Measurements from ENCODE around the gene AICDA.
A peak's percentile ranks its signal among the peaks of the same experiment; 100 is the strongest.
"Not testable (repeated sequence)": the region's sequence is repeated elsewhere in the genome, so short reads cannot be mapped to it uniquely, and the experiment has no call there.

AICDA gene

DNA sequence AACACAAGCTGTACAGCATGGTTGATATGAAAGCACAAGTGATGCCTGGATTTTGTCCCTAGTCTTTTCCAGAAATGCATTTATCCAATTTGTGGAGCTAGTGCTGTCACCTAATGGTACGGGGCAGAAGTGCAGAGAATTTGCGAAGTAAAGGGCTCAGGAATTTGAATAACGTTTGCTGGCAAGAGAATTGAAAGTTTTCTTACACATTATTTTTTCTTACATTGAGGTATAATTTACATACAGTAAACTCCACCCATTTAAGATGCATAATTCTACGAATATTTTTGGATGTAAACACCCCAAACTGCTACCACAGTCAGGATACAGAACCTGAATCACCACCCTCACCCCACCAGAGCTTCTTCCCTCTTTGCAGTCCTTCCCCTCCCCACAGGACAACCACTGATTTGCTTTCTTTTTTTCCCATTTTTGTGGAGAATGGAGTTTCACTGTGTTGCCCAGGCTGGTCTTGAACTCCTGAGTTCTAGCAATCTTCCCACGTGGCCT, 3.5 kb downstream of the AICDA start:
- peak; percentile 36 for DNase-seq

DNA sequence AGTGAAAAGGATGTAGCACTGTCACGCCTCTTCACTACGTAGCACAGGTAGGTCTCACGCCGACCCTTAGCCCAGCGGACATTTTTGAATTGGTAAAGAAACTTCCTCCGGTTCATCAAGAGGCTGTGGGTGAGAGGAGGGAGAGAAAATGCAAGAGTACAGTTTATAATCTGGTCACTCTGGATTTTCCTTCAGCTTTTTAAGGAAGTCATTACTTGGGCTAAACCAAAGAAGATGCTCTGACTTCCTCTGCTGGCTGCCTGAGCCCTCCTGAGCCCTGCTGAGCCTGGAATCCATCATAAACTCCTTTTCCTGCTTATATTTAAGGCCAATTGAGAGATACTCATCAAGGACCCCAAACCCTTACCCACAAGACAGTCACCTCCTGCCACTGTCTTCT, 5.8 kb downstream of the AICDA start:
- no peak for DNase-seq

GRCh38 chr12:8605057-8605456, 7.6 kb downstream of the AICDA start:
- DNase-seq, result no peak

DNA sequence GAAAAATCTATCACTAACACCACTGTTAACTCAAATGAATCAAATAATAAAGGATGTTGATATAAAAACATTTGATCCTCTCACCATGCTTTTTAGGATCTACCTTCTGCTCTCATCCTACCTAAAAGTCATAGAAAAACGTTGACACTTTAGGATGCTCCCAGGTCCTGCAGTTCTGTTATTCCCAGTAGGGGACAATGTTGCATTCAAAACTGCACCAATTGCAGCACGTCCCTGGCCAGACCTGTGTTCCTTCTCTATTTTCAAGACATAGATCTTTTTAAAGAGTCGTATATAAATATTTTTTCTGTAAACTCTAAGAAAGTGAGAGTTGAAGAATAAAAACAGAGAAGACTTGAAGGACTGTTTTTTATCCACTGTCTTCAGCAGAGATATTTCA, 8.8 kb downstream of the AICDA start:
- no peak for DNase-seq

- DNase-seq, result no peak
Observed at GRCh38 chr12:8603286-8603685, 9.4 kb downstream of the AICDA start.

DNA sequence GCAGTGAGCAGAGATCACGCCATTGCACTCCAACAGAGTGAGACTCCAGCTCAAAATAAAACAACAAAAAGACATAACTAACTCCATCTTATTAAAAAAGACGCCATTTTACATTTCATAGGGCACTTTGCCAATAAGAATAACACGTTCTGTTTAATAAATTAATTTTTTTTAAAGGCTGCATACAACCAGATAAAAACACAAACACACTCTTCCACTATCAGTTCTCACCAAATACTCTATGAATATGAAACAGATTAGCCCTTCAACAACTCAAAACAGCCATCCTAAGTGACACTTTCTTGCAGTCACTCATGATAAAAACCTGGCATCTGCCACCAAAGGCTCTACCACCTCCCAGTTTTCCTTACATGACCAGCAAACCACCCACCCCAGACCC, 16.1 kb downstream of the AICDA start:
- DNase-seq, result no peak

DNA sequence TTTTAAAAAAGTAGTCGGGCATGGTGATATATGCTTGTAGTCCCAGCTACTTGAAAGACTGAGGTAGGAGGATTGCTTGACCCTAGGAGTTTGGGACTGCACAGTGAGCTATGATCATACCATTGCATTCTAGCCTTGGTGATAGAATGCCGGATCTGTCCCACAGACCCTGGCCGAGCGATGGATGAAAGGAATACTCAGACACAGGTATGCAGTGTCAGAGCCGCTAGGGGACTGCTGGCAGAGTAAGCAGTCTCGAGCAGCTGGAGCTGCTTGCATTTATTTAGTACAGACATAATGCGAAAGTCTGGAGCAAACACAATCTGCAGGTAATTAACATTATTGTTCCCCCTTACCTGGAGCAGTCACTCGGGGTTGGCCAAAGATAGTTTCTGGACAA, 18.6 kb downstream of the AICDA start:
- no peak for DNase-seq

GRCh38 chr12:8593246-8593645, 19.4 kb downstream of the AICDA start:
- no peak for DNase-seq

DNA sequence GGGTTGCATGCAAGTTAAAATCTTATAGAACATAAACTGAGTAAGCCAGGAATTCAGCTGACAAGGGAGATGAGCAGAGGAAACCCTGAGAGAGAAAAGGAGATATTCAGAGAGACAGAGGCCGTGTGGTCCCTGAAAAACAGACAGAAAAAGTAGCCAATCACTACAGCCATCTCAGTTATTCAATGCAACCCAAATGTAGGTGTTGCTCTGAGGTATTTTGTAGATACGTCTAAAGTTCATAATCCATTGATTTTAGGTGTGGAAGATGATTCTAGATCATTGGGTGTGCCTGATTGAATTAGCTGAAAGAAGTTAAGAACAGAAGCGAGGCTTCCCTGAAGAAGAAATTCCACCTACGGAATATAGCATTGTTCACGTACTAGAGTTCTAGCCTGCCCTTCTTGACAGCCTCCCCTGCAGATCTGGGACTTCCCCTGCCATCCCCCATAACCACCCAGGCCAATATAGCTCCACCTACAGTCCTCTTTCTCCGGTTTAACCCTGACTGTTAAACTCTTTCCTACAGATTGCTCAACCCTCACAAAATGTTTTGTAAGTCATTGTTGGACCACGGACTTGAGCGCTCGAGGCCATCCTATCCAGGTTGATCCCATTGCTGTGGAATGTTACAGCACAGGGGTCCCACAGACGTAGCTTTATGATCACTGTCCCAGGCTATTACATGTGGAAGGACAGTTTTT, 21.7 kb downstream of the AICDA start:
- DNase-seq, result no peak

- DNase-seq, result no peak
Observed at GRCh38 chr12:8589679-8590078, 23.0 kb downstream of the AICDA start.

DNA sequence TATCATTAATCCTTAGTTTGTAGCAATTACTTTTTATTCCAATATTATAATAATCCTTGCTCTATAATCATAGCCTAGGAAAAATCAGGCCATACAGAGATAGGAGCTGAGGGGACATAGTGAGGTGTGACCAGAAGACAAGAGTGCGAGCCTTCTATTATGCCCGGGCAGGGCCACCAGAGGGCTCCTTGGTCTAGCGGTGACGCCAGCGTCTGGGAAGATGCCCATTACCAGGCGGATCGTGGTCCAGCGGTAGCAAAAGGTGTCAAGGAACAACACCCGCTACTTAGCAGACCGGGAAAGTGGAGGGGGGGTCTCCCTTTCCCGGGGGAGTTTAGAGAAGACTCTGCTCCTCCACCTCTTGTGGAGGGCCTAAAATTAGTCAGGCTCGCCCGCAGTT, 28.2 kb downstream of the AICDA start:
- DNase-seq, result not testable (repeated sequence)

DNA sequence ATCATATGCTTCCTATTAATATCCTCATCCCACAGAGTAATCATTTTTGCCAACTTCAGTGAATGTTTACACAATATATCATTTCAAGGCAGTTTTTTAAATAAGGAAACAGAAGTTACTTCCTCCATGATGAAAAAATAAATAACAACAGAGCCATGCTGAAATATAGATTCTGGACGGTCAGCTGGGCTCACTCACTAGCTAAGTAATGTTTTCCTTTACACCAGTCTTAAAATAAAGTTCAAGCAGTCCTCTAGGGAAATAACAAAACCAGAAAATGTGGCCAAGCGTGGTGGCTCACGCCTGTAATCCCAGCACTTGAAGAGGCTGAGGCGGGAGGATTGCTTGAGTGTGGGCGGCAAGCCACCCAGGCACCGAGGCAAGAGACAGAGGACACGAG, 28.7 kb downstream of the AICDA start:
- DNase-seq, result no peak

- DNase-seq, result no peak
Observed at GRCh38 chr12:8581098-8581784, 31.4 kb downstream of the AICDA start.

DNA sequence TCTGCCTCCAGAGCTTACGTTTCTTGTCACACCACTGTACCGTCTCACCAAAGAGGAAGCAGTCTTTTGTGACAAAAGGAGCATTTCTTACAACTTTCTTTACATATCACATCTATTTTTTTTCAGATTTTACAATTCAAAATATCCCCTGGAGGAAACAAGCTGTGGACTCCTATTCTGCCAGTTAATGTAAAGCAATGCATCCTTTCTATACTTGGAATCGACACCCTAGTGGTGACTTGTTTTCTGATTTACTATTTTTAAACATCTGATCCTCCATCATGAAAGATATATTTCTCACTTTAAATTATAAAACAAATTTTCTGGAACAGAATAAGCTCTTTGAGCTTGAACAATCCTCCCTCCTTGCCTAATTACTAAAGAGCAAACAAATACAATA, 34.8 kb downstream of the AICDA start:
- no peak for DNase-seq

- no peak for DNase-seq
Observed at GRCh38 chr12:8572507-8572906, 40.2 kb downstream of the AICDA start.

DNA sequence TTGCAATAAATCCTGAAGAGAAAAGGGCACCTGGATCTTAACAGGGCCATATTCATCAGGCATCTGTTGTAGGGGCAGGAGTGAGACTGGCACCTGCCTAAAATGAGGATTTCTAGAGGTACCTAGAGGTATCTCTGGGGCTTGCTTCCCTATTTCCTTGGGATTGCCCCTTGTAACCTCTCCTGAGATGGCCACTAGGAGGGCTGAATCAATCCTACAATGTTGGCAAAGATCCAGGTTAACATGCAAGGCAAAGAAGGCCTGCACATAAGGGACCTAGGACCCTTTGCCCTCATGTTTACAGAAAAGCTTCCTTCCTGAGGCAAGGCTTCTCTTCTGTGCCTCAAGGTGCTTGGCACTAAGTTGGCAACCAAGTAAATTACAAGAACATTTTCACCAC, 46.1 kb downstream of the AICDA start:
- no peak for DNase-seq

GRCh38 chr12:8566052-8566451, 46.6 kb downstream of the AICDA start:
- not testable (repeated sequence) for DNase-seq

- DNase-seq, result no peak
Observed at GRCh38 chr12:8564656-8565055, 48.0 kb downstream of the AICDA start.

- no peak for DNase-seq
Observed at GRCh38 chr12:8563356-8563755, 49.3 kb downstream of the AICDA start.

DNA sequence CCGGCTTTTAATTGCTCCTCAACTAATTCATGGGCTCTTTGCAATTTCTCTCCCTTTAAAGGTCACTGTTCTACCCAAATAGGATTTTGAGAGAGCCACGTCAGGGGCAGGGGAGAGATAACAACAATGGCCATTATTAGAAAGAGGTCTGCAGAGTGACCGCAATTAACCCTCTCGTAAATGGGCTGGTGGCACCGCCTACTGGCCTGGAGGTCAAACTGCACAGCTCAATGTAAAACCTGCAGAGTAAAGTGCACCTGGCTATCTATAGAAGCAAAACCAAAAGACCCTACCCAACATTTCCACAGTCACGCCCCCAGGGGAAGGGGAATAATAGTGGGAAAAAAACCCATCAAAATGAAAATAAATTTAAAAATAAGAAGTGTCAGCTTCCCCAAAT, 50.3 kb downstream of the AICDA start:
- no peak for DNase-seq

DNA sequence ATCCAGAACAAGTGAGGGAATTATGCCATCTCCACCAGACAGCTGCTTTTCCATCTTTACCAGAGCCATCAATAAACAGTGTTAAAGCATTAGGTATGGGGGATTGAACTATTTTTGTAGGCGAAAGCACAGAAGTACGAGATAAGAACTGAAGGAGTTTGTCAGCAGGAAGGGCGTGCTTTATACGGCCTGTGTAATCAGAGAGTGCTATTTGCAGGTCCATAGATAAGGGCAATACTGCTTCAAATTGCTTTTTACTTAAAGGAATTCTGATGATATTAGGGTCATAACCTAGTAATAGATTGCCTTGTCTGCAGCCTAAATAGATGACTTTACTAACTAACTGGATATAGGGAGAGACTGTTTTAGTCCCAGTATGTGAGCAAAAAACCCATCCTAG, 51.6 kb downstream of the AICDA start:
- DNase-seq, result no peak

GRCh38 chr12:8559676-8560075, 53.0 kb downstream of the AICDA start:
- peak; percentile 51 for DNase-seq

- no peak for DNase-seq
Observed at GRCh38 chr12:8556531-8557097, 56.0 kb downstream of the AICDA start.

GRCh38 chr12:8554451-8555195, 58.0 kb downstream of the AICDA start:
- peak; percentile 29 for DNase-seq

Data from fibroblast of skin of right biceps (primary cell).